MCF 10A (cell line): Measurements from ENCODE around the gene CTNNA2. TPM values are rescaled to one million over a fixed set of nuclear protein-coding genes. Genes with fewer than 3 reads are reported as not detected.
A peak's percentile ranks its signal among the peaks of the same experiment; 100 is the strongest.

Experiments used
- BruUV-seq: library from RNA; stranded (reverse); fragments of 400-500 nt; replicated peaks from 2 replicates; lab custom pipeline; 2021; lab: Mats Ljungman, UMichigan
- CTCF ChIA-PET: fragments of 300-600 bp; sonication (Branson Sonifier 250); formaldehyde crosslinking; extraction: SDS; loops from one replicate; lab custom pipeline; 2021; ENCODE audit warnings: antibody characterized with exemption, inconsistent platforms; lab: Yijun Ruan, JAX
- POLR2A ChIA-PET: fragments of 300-600, 350-650 bp; sonication (Branson Sonifier 250); formaldehyde crosslinking; extraction: SDS; loops from one replicate; lab custom pipeline; 2020; ENCODE audit warnings: antibody characterized with exemption, inconsistent platforms; lab: Yijun Ruan, JAX
- DNase-seq: peaks from one replicate; pipeline ENCODE4 v3.0.0-alpha.2; 2018; ENCODE audit not compliant: unreplicated experiment
- H3K27ac Mint-ChIP-seq: one replicate; pipeline ENCODE4 v1.8.0; 2022; ENCODE audit warnings: mild to moderate bottlenecking, low read depth, mixed read lengths; ENCODE audit not compliant: unreplicated experiment
- H3K27me3 Mint-ChIP-seq: one replicate; pipeline ENCODE4 v1.8.0; 2022; ENCODE audit warnings: mixed read lengths; ENCODE audit not compliant: insufficient read depth, unreplicated experiment
- H3K36me3 Mint-ChIP-seq: one replicate; pipeline ENCODE4 v1.8.0; 2022; ENCODE audit warnings: mild to moderate bottlenecking, moderate library complexity, mixed read lengths; ENCODE audit not compliant: insufficient read depth, unreplicated experiment
- H3K4me1 Mint-ChIP-seq: one replicate; pipeline ENCODE4 v1.8.0; 2022; ENCODE audit warnings: mixed read lengths; ENCODE audit not compliant: insufficient read depth, unreplicated experiment
- H3K4me3 Mint-ChIP-seq: one replicate; pipeline ENCODE4 v1.8.0; 2022; ENCODE audit warnings: mild to moderate bottlenecking, moderate library complexity, mixed read lengths; ENCODE audit not compliant: unreplicated experiment
- H3K9me3 Mint-ChIP-seq: one replicate; pipeline ENCODE4 v1.8.0; 2022; ENCODE audit warnings: mixed read lengths; ENCODE audit not compliant: unreplicated experiment
- intact Hi-C: fragments of 100-400 bp; cut with micrococcal nuclease; formaldehyde crosslinking; loops from 2 replicates; pipeline ENCODE4 v1.14.1; 2022
- total RNA-seq: library from RNA; stranded (reverse); gene quantifications from 2 replicates; pipeline ENCODE4 v1.2.3, GENCODE V29; 2022
- TF ChIP-seq, protein P1 (sequence below): fragments of 200-600 bp; IDR thresholded peaks from one replicate; pipeline ENCODE4 v1.8.0; 2022; ENCODE audit warnings: antibody characterized with exemption, mild to moderate bottlenecking; ENCODE audit not compliant: unreplicated experiment

Gene CTNNA2
- total RNA-seq, 1 experiment from 2014 or later, result not detected

DNA sequence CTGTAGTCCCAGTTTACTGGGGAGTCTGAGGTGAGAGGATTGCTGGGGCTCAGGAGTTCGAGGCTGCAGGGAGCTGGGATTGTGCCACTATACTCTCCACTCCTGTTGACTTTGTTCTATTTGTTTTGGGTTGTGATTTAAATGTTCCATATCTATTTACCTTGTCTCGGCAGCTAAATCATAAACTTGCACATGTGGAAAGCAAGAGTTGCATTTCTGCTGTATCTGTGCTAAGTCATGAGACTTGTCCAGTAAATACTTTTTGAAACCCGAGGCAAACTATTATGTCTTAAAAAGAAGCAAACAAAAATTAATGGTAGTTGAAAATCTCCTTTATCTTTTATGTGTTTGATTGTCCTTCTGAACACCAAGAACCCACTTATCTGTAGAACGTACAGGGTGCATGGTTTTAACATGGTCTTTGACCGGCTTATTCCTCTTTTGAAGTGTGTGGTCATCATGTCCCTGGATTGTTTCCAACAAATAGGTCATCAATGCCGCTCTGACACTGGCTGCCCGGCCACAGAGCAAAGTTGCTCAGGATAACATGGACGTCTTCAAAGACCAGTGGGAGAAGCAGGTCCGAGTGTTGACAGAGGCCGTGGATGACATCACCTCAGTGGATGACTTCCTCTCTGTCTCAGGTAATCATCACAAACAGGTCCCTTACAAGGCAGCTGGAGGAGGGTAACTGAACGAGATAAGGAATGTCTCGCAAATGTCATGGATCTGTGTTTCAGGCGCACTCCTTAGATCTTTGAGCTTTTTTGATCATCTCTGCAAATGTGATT, 1032.8 kb downstream of the CTNNA2 start:
- TF ChIP-seq, protein P1, sequence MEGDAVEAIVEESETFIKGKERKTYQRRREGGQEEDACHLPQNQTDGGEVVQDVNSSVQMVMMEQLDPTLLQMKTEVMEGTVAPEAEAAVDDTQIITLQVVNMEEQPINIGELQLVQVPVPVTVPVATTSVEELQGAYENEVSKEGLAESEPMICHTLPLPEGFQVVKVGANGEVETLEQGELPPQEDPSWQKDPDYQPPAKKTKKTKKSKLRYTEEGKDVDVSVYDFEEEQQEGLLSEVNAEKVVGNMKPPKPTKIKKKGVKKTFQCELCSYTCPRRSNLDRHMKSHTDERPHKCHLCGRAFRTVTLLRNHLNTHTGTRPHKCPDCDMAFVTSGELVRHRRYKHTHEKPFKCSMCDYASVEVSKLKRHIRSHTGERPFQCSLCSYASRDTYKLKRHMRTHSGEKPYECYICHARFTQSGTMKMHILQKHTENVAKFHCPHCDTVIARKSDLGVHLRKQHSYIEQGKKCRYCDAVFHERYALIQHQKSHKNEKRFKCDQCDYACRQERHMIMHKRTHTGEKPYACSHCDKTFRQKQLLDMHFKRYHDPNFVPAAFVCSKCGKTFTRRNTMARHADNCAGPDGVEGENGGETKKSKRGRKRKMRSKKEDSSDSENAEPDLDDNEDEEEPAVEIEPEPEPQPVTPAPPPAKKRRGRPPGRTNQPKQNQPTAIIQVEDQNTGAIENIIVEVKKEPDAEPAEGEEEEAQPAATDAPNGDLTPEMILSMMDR, result no peak
- no TSS peak for BruUV-seq
- intact Hi-C loops, result no loop called here
- H3K36me3 Mint-ChIP-seq, result no peaks in the 10 kb centered on the region
- CTCF ChIA-PET, result no interaction called here
- peaks cover 19% of the 10 kb centered on the region for H3K4me1 Mint-ChIP-seq
- no peak overlapping the region for H3K27ac Mint-ChIP-seq
- H3K9me3 Mint-ChIP-seq, result no peaks in the 10 kb centered on the region
- POLR2A ChIA-PET, result no interaction called here
- H3K27me3 Mint-ChIP-seq, result no peaks in the 10 kb centered on the region
- no peak for DNase-seq
- no peak overlapping the region for H3K4me3 Mint-ChIP-seq

DNA sequence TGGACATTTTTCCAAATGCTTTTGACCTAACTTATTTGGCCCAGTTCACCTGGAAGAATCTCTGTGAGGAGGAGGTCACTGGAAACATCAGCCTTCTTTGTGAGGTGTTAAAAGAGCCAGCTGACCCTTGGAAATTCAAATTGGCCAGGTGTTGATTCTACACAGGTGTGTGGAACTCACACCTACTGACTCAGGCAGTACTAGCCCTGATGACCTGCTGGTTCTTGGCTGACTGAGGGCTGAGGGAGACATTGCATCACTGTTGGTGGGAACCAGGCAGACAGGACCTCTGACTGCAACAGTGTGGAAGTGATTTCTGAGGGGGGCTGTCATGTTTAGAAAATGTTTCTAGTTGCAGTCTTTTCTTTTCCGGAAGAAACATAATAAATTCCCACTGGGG, 1033.9 kb downstream of the CTNNA2 start:
- H3K27ac Mint-ChIP-seq, result no peak overlapping the region
- TF ChIP-seq, protein P1, result no peak
- H3K4me3 Mint-ChIP-seq, result no peak overlapping the region
- CTCF ChIA-PET, result no interaction called here
- peaks cover 19% of the 10 kb centered on the region for H3K4me1 Mint-ChIP-seq
- no peaks in the 10 kb centered on the region for H3K36me3 Mint-ChIP-seq
- peak; percentile 33 for DNase-seq
- no TSS peak for BruUV-seq
- POLR2A ChIA-PET, result no interaction called here
- intact Hi-C loops, result no loop called here
- no peaks in the 10 kb centered on the region for H3K27me3 Mint-ChIP-seq
- no peaks in the 10 kb centered on the region for H3K9me3 Mint-ChIP-seq

DNA sequence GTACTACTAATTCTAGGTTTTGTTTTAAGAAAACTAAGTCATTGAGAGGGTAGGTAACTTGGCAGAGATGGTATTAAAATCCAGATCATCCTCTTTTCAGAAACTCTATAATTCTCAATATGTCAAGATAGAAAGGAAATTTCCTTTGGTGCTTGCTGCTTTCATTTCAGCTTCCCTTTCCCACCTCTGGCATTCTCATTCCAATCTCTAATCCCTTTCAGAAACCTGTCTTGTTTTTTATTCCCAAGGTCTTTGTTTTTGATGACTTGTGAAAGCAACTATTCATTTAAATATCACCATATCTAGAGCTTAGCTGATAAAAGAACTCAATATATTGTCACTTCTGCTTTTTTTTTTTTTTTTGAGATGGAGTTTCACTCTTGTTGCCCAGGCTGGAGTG, 1034.5 kb downstream of the CTNNA2 start:
- H3K27me3 Mint-ChIP-seq, result no peaks in the 10 kb centered on the region
- H3K36me3 Mint-ChIP-seq, result no peaks in the 10 kb centered on the region
- no peak overlapping the region for H3K27ac Mint-ChIP-seq
- peaks cover 19% of the 10 kb centered on the region for H3K4me1 Mint-ChIP-seq
- no peaks in the 10 kb centered on the region for H3K9me3 Mint-ChIP-seq
- no TSS peak for BruUV-seq
- intact Hi-C loops, result no loop called here
- ChIA-PET CTCF (no interaction called here), POLR2A (no interaction called here)
- no peak for DNase-seq
- TF ChIP-seq, protein P1, result no peak
- no peak overlapping the region for H3K4me3 Mint-ChIP-seq

DNA sequence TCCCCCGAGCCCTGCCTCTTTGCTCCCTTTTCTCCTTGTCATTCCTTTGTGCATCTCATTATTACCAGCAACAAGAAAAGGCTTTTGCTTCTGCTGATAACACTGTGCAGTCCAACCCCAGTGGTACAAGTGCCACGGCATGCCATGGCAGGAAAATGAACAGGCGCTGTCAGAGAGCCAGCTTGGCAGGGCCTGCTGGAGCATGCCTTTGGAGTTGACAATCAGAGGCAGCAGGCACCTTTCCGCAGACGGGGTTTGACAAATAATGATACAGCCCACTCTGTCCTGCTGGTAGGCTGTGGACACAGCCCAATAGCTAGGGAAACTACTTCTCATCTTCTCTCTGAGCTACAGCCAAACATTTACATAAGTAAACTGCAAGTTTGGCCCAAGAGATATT, 1035.6 kb downstream of the CTNNA2 start:
- POLR2A ChIA-PET, result interaction anchor here (0.7 to 1.5 kb wide), 2 partner anchors 12 to 72 kb away, joined by 3 to 5 read pairs; no protein-coding TSS in a partner anchor
- Mint-ChIP-seq H3K9me3 (no peaks in the 10 kb centered on the region), H3K4me3 (no peak overlapping the region), H3K27me3 (no peaks in the 10 kb centered on the region), H3K27ac (no peak overlapping the region), H3K4me1 (peaks cover 19% of the 10 kb centered on the region), H3K36me3 (no peaks in the 10 kb centered on the region)
- intact Hi-C loops, result no loop called here
- DNase-seq, result peak; percentile 75
- TF ChIP-seq, protein P1, result no peak
- no TSS peak for BruUV-seq
- CTCF ChIA-PET, result interaction anchor here (0.6 kb wide), 2 partner anchors 110 to 685 kb away, joined by 3 to 4 read pairs; no protein-coding TSS in a partner anchor
